Peyer's patch (tissue), 4 donors: Measurements from ENCODE around the gene IRF1. TPM values are rescaled to one million over a fixed set of nuclear protein-coding genes. Genes with fewer than 3 reads are reported as not detected.

Experiments used
- DNase-seq, 3 donors: peaks; one replicate each; pipeline ENCODE4 v3.0.0-alpha.2; 2017 to 2019
- H3K27ac ChIP-seq, 4 donors: fragments of 200-600 bp; sonication (generic); one replicate each; pipeline ENCODE4 v1.5.1; 2016 to 2019
- H3K27me3 ChIP-seq, 2 donors: fragments of 200-600 bp; sonication (generic); one replicate each; pipeline ENCODE4 v1.5.1; 2019
- H3K36me3 ChIP-seq, 3 donors: fragments of 200-600 bp; sonication (generic); one replicate each; pipeline ENCODE4 v1.5.1; 2016 to 2019
- H3K4me1 ChIP-seq, 4 donors: fragments of 200-600 bp; sonication (generic); one replicate each; pipeline ENCODE4 v1.5.1; 2016 to 2019
- H3K4me3 ChIP-seq, 4 donors: fragments of 200-600 bp; sonication (generic); 1 replicate in 3 of 4; 2 replicates in 1 of 4; pipeline ENCODE4 v1.5.1; 2016 to 2019; ENCODE audit warnings: mild to moderate bottlenecking in 1 of 4
- H3K9me3 ChIP-seq, 4 donors: fragments of 200-600 bp; sonication (generic); one replicate each; pipeline ENCODE4 v1.5.1; 2016 to 2019; ENCODE audit warnings: mild to moderate bottlenecking in 1 of 4
- POLR2A ChIP-seq, 2 donors: fragments of 450-650 bp; IDR thresholded peaks; one replicate each; pipeline ENCODE4 v1.5.1; 2017; ENCODE audit warnings: antibody characterized with exemption in 2 of 2, mild to moderate bottlenecking in 2 of 2, moderate library complexity in 2 of 2
- total RNA-seq, 4 donors: library from RNA; depleted of rRNA; stranded (reverse); fragments of >200 nt; gene quantifications; one replicate each; pipeline ENCODE4 v1.1.0, GENCODE V29; 2016
- TF ChIP-seq, protein P1 (sequence below), 6 experiments: fragments of 450-650 bp in 4 of 6; fragments of 200-600 bp in 2 of 6; sonication (generic) in 1 of 6; IDR thresholded peaks; one replicate each; pipeline ENCODE4 v1.5.1; 2017 to 2019; ENCODE audit warnings: antibody characterized with exemption in 6 of 6, mild to moderate bottlenecking in 3 of 6, moderate library complexity in 1 of 6

Gene IRF1
- total RNA-seq, 4 donors from 2014 or later = 92.7 to 152 (median 122) TPM

- no peaks in the 10 kb centered on the region for H3K9me3 ChIP-seq
- TF ChIP-seq, protein P1, sequence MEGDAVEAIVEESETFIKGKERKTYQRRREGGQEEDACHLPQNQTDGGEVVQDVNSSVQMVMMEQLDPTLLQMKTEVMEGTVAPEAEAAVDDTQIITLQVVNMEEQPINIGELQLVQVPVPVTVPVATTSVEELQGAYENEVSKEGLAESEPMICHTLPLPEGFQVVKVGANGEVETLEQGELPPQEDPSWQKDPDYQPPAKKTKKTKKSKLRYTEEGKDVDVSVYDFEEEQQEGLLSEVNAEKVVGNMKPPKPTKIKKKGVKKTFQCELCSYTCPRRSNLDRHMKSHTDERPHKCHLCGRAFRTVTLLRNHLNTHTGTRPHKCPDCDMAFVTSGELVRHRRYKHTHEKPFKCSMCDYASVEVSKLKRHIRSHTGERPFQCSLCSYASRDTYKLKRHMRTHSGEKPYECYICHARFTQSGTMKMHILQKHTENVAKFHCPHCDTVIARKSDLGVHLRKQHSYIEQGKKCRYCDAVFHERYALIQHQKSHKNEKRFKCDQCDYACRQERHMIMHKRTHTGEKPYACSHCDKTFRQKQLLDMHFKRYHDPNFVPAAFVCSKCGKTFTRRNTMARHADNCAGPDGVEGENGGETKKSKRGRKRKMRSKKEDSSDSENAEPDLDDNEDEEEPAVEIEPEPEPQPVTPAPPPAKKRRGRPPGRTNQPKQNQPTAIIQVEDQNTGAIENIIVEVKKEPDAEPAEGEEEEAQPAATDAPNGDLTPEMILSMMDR (IDR thresholded peaks at IDR 0.05) = no peak
- TF ChIP-seq POLR2A (IDR thresholded peaks at IDR 0.05) = no peak
- no peaks in the 10 kb centered on the region for H3K27me3 ChIP-seq
- DNase-seq = no peak
- peaks cover 5 to 34% (median 7%) of the 10 kb centered on the region in 4 donors for H3K4me1 ChIP-seq
- H3K27ac ChIP-seq = no peak overlapping the region
- peaks cover 0 to 17% (median 0%) of the 10 kb centered on the region in 3 donors for H3K36me3 ChIP-seq
- H3K4me3 ChIP-seq = no peak overlapping the region
These were observed 41.5 kb downstream of the IRF1 start for GRCh38 chr5:132449060-132449459.

DNA sequence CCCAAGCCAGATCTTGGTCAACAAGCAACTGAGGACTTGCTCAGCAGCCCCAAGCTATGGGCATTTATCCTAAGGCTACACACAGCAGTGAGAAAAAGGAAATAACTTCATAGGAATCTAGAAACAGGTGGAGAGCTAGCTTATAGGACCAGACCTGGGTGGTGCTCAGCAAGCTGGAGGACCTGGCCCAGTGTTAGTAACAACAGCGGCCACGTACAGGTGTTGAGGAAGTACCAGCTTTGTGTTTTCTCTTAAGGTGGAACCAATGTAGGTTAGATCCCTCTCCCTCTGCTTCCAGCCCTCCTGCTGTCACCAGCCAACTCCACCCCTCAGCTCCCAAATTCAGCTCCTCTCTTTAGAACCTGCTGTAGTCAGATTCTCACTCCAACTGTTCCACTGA, 43.4 kb downstream of the IRF1 start:
- Histone ChIP-seq H3K9me3 (no peaks in the 10 kb centered on the region), H3K27me3 (no peaks in the 10 kb centered on the region), H3K36me3 (peaks cover 0 to 13% (median 0%) of the 10 kb centered on the region in 3 donors), H3K27ac (peak overlapping the region in 2 of 4 donors; percentile 39 to 47), H3K4me1 (peaks cover 5 to 35% (median 9%) of the 10 kb centered on the region in 4 donors), H3K4me3 (no peak overlapping the region)
- DNase-seq = no peak
- TF ChIP-seq, protein P1 (IDR thresholded peaks at IDR 0.05) = no peak
- TF ChIP-seq POLR2A (IDR thresholded peaks at IDR 0.05) = no peak

DNA sequence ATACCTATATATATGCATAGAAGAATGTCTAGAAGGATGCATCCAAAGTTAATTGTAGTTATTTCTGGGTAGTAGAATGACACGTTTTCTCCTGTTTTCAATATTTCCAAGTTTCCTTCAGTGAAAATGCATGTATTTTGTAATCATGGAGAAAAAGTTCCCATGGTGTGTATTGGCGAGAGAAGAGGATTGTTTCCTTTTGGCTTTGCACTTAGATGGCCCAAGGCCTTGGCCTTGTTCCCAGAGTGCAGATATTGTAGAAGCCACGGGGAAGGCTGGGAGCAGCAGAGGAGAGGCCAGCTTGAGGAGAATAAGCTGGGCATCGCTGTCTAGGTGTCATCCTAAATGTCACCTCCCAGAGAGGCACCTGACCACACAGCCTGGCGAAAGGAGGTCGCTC, 44.0 kb downstream of the IRF1 start:
- peak in 1 of 3 donors; percentile 66 for DNase-seq
- no peaks in the 10 kb centered on the region for H3K9me3 ChIP-seq
- H3K4me3 ChIP-seq = no peak overlapping the region
- peaks cover 0 to 12% (median 0%) of the 10 kb centered on the region in 3 donors for H3K36me3 ChIP-seq
- H3K27ac ChIP-seq = peak overlapping the region in 2 of 4 donors; percentile 39 to 47
- TF ChIP-seq POLR2A (IDR thresholded peaks at IDR 0.05) = no peak
- TF ChIP-seq, protein P1 (IDR thresholded peaks at IDR 0.05) = no peak
- no peaks in the 10 kb centered on the region for H3K27me3 ChIP-seq
- peaks cover 5 to 37% (median 9%) of the 10 kb centered on the region in 4 donors for H3K4me1 ChIP-seq

DNA sequence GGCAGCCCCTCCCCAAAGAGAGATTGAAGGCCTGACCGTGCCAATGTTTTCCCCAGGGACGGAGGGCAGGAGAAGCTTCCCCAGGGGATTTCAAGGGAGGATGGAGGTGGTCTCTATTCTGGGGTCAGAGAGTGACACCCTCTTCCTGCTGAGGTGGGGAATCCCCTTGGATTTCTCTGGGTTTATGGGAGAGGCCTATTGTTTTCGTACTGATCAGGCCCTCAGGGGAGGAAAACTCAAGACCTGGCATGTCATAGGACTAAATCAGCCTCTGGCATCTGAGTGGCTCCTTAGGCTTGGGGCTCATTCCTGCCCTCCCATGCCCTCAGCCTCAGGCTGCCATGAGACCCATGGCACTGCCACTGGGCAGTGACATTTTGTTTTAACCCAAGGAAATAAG, 44.6 kb downstream of the IRF1 start:
- TF ChIP-seq, protein P1 (IDR thresholded peaks at IDR 0.05) = no peak
- TF ChIP-seq POLR2A (IDR thresholded peaks at IDR 0.05) = no peak
- Histone ChIP-seq H3K4me1 (peaks cover 5 to 37% (median 9%) of the 10 kb centered on the region in 4 donors), H3K9me3 (no peaks in the 10 kb centered on the region), H3K27me3 (no peaks in the 10 kb centered on the region), H3K36me3 (peaks cover 0 to 6% (median 0%) of the 10 kb centered on the region in 3 donors), H3K4me3 (no peak overlapping the region), H3K27ac (peak overlapping the region in 3 of 4 donors; percentile 9 to 39 (median 28))
- no peak for DNase-seq

GRCh38 chr5:132445640-132445923, 45.0 kb downstream of the IRF1 start:
- H3K36me3 ChIP-seq = peaks cover 0 to 6% (median 0%) of the 10 kb centered on the region in 3 donors
- TF ChIP-seq, protein P1 (IDR thresholded peaks at IDR 0.05) = no peak
- no peak for TF ChIP-seq POLR2A (IDR thresholded peaks at IDR 0.05)
- H3K27me3 ChIP-seq = no peaks in the 10 kb centered on the region
- peaks cover 5 to 37% (median 9%) of the 10 kb centered on the region in 4 donors for H3K4me1 ChIP-seq
- H3K9me3 ChIP-seq = no peaks in the 10 kb centered on the region
- no peak overlapping the region for H3K4me3 ChIP-seq
- H3K27ac ChIP-seq = peak overlapping the region in 3 of 4 donors; percentile 9 to 39 (median 28)
- DNase-seq = no peak
